HepG2 (cell line): ENCODE measurements around the gene DCST2. TPM values are rescaled to one million over a fixed set of nuclear protein-coding genes. Genes with fewer than 3 reads are reported as not detected.

ENCODE experiments used
- ATAC-seq: fragments of 200-7000 bp; cut with Tn5 transposase; 3 replicates; pipeline ENCODE4 v1.9.1; 2020; ENCODE audit warnings: mild to moderate bottlenecking, moderate library complexity
- BruUV-seq: library from RNA; stranded (reverse); fragments of 400-500 nt; replicated peaks from 2 replicates; lab custom pipeline; 2021; lab: Mats Ljungman, UMichigan
- CTCF ChIA-PET: fragments of 300-600 bp; formaldehyde crosslinking; extraction: SDS; loops from one replicate; lab custom pipeline; 2021; ENCODE audit warnings: low total read pairs, inconsistent platforms, low intra/inter-chr PET ratio; lab: Yijun Ruan, JAX
- POLR2A ChIA-PET: fragments of 350-600 bp; sonication (Branson Sonifier 250); formaldehyde crosslinking; loops from one replicate; lab custom pipeline; 2020; ENCODE audit warnings: antibody characterized with exemption, inconsistent platforms; lab: Yijun Ruan, JAX
- DNase-seq: peaks from one replicate; pipeline ENCODE4 v3.0.0-alpha.2; 2015; ENCODE audit warnings: low spot score
- FAIRE-seq: peaks from 3 replicates; lab custom pipeline; 2011; peaks lifted over from hg19 to GRCh38; lab: Jason Lieb, UNC
- H2AFZ ChIP-seq: one replicate; pipeline ENCODE4 v1.6.1; 2011; ENCODE audit warnings: low read length, inconsistent platforms
- H3K27ac ChIP-seq: fragments of 300-600 bp; 3 replicates; pipeline ENCODE4 v1.8.0; 2011; ENCODE audit warnings: mixed run types, mild to moderate bottlenecking, mixed read lengths, low read length, inconsistent platforms; ENCODE audit not compliant: insufficient read depth; ENCODE audit errors: extremely low read length
- H3K27me3 ChIP-seq, 2 experiments: fragments of 200-600 bp in 1 of 2; 2 replicates in 1 of 2; 3 replicates in 1 of 2; pipeline versions ENCODE4 v1.6.0 to v1.8.0; 2011; ENCODE audit warnings: low read length in 2 of 2, mild to moderate bottlenecking in 2 of 2, moderate library complexity in 2 of 2, inconsistent platforms in 1 of 2; ENCODE audit not compliant: insufficient read depth in 2 of 2, control insufficient read depth in 1 of 2
- H3K36me3 ChIP-seq, 2 experiments: fragments of 200-600 bp in 1 of 2; replicated peaks in 1 of 2; 2 replicates in 1 of 2; 3 replicates in 1 of 2; pipeline versions ENCODE4 v1.5.1 to v1.8.0; 2011; ENCODE audit warnings: low read length in 2 of 2, inconsistent platforms in 1 of 2; ENCODE audit not compliant: insufficient read depth in 2 of 2, control insufficient read depth in 1 of 2
- H3K4me1 ChIP-seq: 2 replicates; pipeline ENCODE4 v1.5.1; 2012; ENCODE audit warnings: low read length, inconsistent platforms; ENCODE audit not compliant: insufficient read depth
- H3K4me2 ChIP-seq: 2 replicates; pipeline ENCODE4 v1.6.0; 2011; ENCODE audit warnings: low read depth, low read length, inconsistent platforms
- H3K4me3 ChIP-seq, 3 experiments: fragments of 200-600 bp in 1 of 3; sonication (generic), shearing (Covaris generic) in 1 of 3; replicated peaks in 1 of 3; 2 replicates each; pipeline ENCODE4 v1.5.1; 2011 to 2016; ENCODE audit warnings: low read length in 3 of 3, inconsistent platforms in 2 of 3, low read depth in 2 of 3, mild to moderate bottlenecking in 2 of 3, control low read depth in 1 of 3, mixed read lengths in 1 of 3; ENCODE audit not compliant: insufficient read depth in 1 of 3
- H3K79me2 ChIP-seq: one replicate; pipeline ENCODE4 v1.6.1; 2011; ENCODE audit warnings: low read length, inconsistent platforms; ENCODE audit not compliant: insufficient read depth
- H3K9ac ChIP-seq: 2 replicates; pipeline ENCODE4 v1.6.0; 2011; ENCODE audit warnings: mild to moderate bottlenecking, low read depth, low read length, inconsistent platforms; ENCODE audit not compliant: insufficient read depth
- H3K9me3 ChIP-seq: 2 replicates; pipeline ENCODE4 v1.5.1; 2012; ENCODE audit warnings: mild to moderate bottlenecking, low read length
- H4K20me1 ChIP-seq: 2 replicates; pipeline ENCODE4 v1.6.0; 2011; ENCODE audit warnings: inconsistent platforms, mild to moderate bottlenecking, low read length, moderate library complexity; ENCODE audit not compliant: insufficient read depth
- ARHGAP35 ChIP-seq: sonication (generic); formaldehyde crosslinking; IDR thresholded peaks from 2 replicates; pipeline ENCODE4 v1.9.0; 2022; ENCODE audit warnings: mild to moderate bottlenecking, inconsistent platforms, moderate library complexity, missing genetic modification reagents, borderline replicate concordance
- ARNT2 ChIP-seq: sonication (generic); formaldehyde crosslinking; IDR thresholded peaks from 2 replicates; pipeline ENCODE4 v1.8.0; 2022; ENCODE audit warnings: mild to moderate bottlenecking, low read depth, missing genetic modification reagents, moderate library complexity
- CTCF ChIP-seq: sonication (generic); formaldehyde crosslinking; IDR thresholded peaks from 2 replicates; pipeline ENCODE4 v1.5.0; 2020; ENCODE audit warnings: mild to moderate bottlenecking, missing genetic modification reagents, moderate library complexity
- FOXP1 ChIP-seq, 2 experiments: fragments of 450-650 bp in 1 of 2; IDR thresholded peaks; 2 replicates each; pipeline ENCODE4 v1.6.1; 2017 to 2018; ENCODE audit warnings: antibody characterized with exemption in 1 of 2
- IRF1 ChIP-seq: sonication (generic); formaldehyde crosslinking; IDR thresholded peaks from 2 replicates; pipeline ENCODE4 v1.4.0; 2020; ENCODE audit warnings: low read depth, mild to moderate bottlenecking, missing genetic modification reagents
- MIXL1 ChIP-seq: IDR thresholded peaks from 2 replicates; pipeline ENCODE4 v1.6.1; 2016
- RBAK ChIP-seq: sonication (generic); formaldehyde crosslinking; IDR thresholded peaks from 2 replicates; pipeline ENCODE4 v1.5.1; 2020; ENCODE audit warnings: mild to moderate bottlenecking, missing genetic modification reagents
- RBFOX2 ChIP-seq: fragments of 200-400 bp; formaldehyde crosslinking; IDR thresholded peaks from 2 replicates; pipeline ENCODE4 v1.6.1; 2017; ENCODE audit warnings: low read depth, mild to moderate bottlenecking, low read length
- SMYD3 ChIP-seq: sonication (generic); formaldehyde crosslinking; IDR thresholded peaks from 2 replicates; pipeline ENCODE4 v1.8.1; 2023; ENCODE audit warnings: mild to moderate bottlenecking, missing genetic modification reagents
- SP1 ChIP-seq, 2 experiments: fragments of 450-650 bp in 1 of 2; sonication (generic) in 1 of 2; formaldehyde crosslinking in 1 of 2; IDR thresholded peaks; 2 replicates each; pipeline versions ENCODE4 v1.4.0 to v1.6.1; 2016 to 2020; ENCODE audit warnings: missing genetic modification reagents in 1 of 2
- TBL1XR1 ChIP-seq: fragments of 150-350 bp; IDR thresholded peaks from 2 replicates; pipeline ENCODE4 v1.6.1; 2014; ENCODE audit warnings: borderline replicate concordance, low read length; ENCODE audit not compliant: partially characterized antibody
- ZBTB20 ChIP-seq: sonication (generic); formaldehyde crosslinking; IDR thresholded peaks from 2 replicates; pipeline ENCODE4 v1.8.1; 2023; ENCODE audit warnings: missing genetic modification reagents, low read depth, mild to moderate bottlenecking, borderline replicate concordance
- ZNF292 ChIP-seq: sonication (generic); formaldehyde crosslinking; IDR thresholded peaks from 2 replicates; pipeline ENCODE4 v1.8.1; 2022; ENCODE audit warnings: mild to moderate bottlenecking, low read depth, missing genetic modification reagents, borderline replicate concordance
- ZNF441 ChIP-seq: sonication (generic); formaldehyde crosslinking; IDR thresholded peaks from 2 replicates; pipeline ENCODE4 v1.7.0; 2021; ENCODE audit warnings: missing genetic modification reagents, borderline replicate concordance
- ZNF724P ChIP-seq: sonication (generic); formaldehyde crosslinking; IDR thresholded peaks from 2 replicates; pipeline ENCODE4 v1.8.0; 2022; ENCODE audit warnings: missing genetic modification reagents, borderline replicate concordance
- ZNF747 ChIP-seq: sonication (generic); formaldehyde crosslinking; IDR thresholded peaks from 2 replicates; pipeline ENCODE4 v1.8.1; 2023; ENCODE audit warnings: missing genetic modification reagents, mild to moderate bottlenecking, borderline replicate concordance
- WGBS: methylation state at CpG from one replicate; pipeline ENCODE4 v1.1.6; 2017; ENCODE audit warnings: low lambda C conversion rate; 5-methylcytosine and 5-hydroxymethylcytosine counted together
- in situ Hi-C: cut with HindIII; loops from 2 replicates; pipeline ENCODE4 v1.10.0; 2017; ENCODE audit warnings: low pct_unique_long_range_greater_than_20kb; ENCODE audit not compliant: extremely low pct_ligation_motif_present
- intact Hi-C: fragments of 100-400 bp; cut with micrococcal nuclease; formaldehyde crosslinking; loops from one replicate; pipeline ENCODE4 v1.10.0; 2022; ENCODE audit not compliant: unreplicated experiment
- polyA plus RNA-seq, 8 experiments: library from polyadenylated mRNA; depleted of rRNA in 3 of 8; stranded (reverse) in 7 of 8; unstranded in 1 of 8; fragments of >200 nt; fragmentation: Illumina TruSeq in 4 of 8; extraction: Trizol in 4 of 8; gene quantifications; 2 replicates each; pipeline versions ENCODE4 v1.2.1 to v1.2.3, GENCODE V29; 2011 to 2016; ENCODE audit warnings: low read depth in 4 of 8, missing spikeins in 1 of 8, mixed read lengths in 1 of 8; ENCODE audit not compliant: insufficient read depth in 1 of 8
- total RNA-seq, 5 experiments: library from RNA; depleted of rRNA; stranded (reverse); fragments of >200 nt; fragmentation: Illumina TruSeq; extraction: Trizol; gene quantifications; 2 replicates each; pipeline ENCODE4 v1.2.3, GENCODE V29; 2016; ENCODE audit warnings: low read depth in 1 of 5
- TF ChIP-seq, protein P1 (sequence below): sonication (generic); formaldehyde crosslinking; IDR thresholded peaks from 2 replicates; pipeline ENCODE4; 2020; ENCODE audit warnings: missing genetic modification reagents, mild to moderate bottlenecking, borderline replicate concordance

The DCST2 gene
- total and polyA plus RNA-seq, 2 of the 13 experiments (the other 11 are each of a cell fraction or from before 2014, with no cell fraction given), result 0.74 TPM; not detected in 1

DNA sequence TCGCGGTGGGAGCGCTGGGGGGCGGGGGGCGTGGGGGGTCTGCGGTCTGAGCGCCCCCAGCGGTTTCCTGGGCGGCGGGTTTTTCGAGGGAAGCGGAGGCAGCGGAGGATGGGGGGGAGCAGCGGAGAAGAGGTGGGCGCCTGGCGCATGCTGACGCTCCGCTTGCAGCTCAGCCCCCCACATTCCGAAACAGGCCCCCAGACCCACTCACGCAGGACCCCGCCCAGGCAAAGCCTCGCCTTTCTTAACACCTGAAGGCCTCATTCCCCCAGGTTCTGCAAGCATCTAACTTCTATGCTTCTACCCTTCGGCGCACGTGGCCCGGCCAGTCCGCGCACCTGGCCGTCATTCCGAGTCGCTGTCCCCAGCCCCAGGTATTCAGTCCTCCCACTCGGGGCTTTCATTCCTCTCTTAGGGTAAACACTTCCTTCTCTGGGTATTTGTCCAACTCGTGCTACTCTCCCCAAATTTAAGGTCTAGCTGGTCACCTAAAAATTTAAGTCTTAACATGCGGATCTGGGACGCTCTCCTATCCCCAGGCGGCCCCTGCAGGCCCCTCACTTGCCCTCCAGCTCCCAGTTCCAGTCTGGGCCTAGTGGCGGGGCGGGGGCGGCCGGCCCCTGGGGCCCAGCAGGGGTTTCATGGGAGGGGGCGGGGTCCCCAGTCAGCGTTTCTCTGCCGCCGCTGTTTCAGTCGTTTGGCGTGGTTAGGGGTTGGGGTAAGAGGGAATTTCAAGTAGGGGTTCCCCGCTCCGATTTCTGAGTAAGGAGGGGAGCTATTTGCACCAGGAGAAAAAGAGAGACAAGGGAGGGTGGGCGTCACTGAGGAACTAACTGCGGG lies 33.8 kb downstream of the DCST2 start:
- CTCF ChIA-PET, result interaction anchor here (2.8 to 6.8 kb wide), 2 partner anchors 18 to 93 kb away, joined by 11 to 54 read pairs; no protein-coding TSS in a partner anchor
- Histone ChIP-seq H3K9ac (peak overlapping the region; percentile 97), H3K4me2 (peak overlapping the region; percentile 100), H4K20me1 (no peaks in the 10 kb centered on the region), H3K36me3 (no peaks in the 10 kb centered on the region), H3K79me2 (peaks cover 19% of the 10 kb centered on the region), H2AFZ (no peak overlapping the region), H3K27ac (peak overlapping the region; percentile 97), H3K27me3 (no peaks in the 10 kb centered on the region; a peak in 1 of 5 replicates), H3K9me3 (no peaks in the 10 kb centered on the region), H3K4me1 (peaks cover 26% of the 10 kb centered on the region), H3K4me3 (peak overlapping the region; percentile 72 to 86 (median 84))
- FAIRE-seq (no peak), DNase-seq (peak; percentile 41), ATAC-seq (peak; percentile 7; the same call in 2 of the 3 replicates)
- in situ Hi-C loops (loop anchor here (5.0 kb wide), 1 partner anchor 37 kb away; the partner anchor contains the start of gene PYGO2), intact Hi-C loops (loop anchor here (1.0 to 5.0 kb wide), 4 partner anchors 26 to 442 kb away; partner anchors contain the start of genes EFNA4, PYGO2 and UBE2Q1)
- 44% methylated on average over 49 of the region's 50 CpGs for WGBS
- POLR2A ChIA-PET, result interaction anchor here (0.8 to 6.7 kb wide), 17 partner anchors 10 to 127 kb away, joined by 3 to 90 read pairs (median 6); partner anchors contain the start of genes FLAD1, PBXIP1, PMVK and SHC1
- no TSS peak for BruUV-seq
- no peak for TF ChIP-seq SP1 (IDR thresholded peaks at IDR 0.05)
- peak; percentile 32; the same call in 1 of the 2 replicates for TF ChIP-seq SP1 (CRISPR knock-in tag; IDR thresholded peaks at IDR 0.05)
- TF ChIP-seq RBFOX2, result no peak; the same call in 1 of the 2 replicates
- TF ChIP-seq ARHGAP35, result no peak
- TF ChIP-seq ZNF441 (CRISPR knock-in tag), result no peak
- TF ChIP-seq ARNT2, result no peak
- TF ChIP-seq IRF1 (CRISPR knock-in tag), result no peak
- no peak for TF ChIP-seq ZNF292 (CRISPR knock-in tag)
- TF ChIP-seq RBAK (CRISPR knock-in tag), result no peak
- no peak for TF ChIP-seq TBL1XR1
- TF ChIP-seq ZNF724P (CRISPR knock-in tag), result 0 out of 2 replicates have a peak, but pooled peaks have one; percentile 16
- no peak for TF ChIP-seq SMYD3 (CRISPR knock-in tag)
- no peak for TF ChIP-seq ZNF747
- TF ChIP-seq FOXP1 (IDR thresholded peaks at IDR 0.05), result no peak
- no peak for TF ChIP-seq FOXP1 (CRISPR knock-in tag; IDR thresholded peaks at IDR 0.05)
- no peak for TF ChIP-seq MIXL1
- TF ChIP-seq ZBTB20, result no peak
- TF ChIP-seq, protein P1, sequence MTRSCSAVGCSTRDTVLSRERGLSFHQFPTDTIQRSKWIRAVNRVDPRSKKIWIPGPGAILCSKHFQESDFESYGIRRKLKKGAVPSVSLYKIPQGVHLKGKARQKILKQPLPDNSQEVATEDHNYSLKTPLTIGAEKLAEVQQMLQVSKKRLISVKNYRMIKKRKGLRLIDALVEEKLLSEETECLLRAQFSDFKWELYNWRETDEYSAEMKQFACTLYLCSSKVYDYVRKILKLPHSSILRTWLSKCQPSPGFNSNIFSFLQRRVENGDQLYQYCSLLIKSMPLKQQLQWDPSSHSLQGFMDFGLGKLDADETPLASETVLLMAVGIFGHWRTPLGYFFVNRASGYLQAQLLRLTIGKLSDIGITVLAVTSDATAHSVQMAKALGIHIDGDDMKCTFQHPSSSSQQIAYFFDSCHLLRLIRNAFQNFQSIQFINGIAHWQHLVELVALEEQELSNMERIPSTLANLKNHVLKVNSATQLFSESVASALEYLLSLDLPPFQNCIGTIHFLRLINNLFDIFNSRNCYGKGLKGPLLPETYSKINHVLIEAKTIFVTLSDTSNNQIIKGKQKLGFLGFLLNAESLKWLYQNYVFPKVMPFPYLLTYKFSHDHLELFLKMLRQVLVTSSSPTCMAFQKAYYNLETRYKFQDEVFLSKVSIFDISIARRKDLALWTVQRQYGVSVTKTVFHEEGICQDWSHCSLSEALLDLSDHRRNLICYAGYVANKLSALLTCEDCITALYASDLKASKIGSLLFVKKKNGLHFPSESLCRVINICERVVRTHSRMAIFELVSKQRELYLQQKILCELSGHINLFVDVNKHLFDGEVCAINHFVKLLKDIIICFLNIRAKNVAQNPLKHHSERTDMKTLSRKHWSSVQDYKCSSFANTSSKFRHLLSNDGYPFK (CRISPR knock-in tag), result no peak; the same call in 1 of the 2 replicates
- TF ChIP-seq CTCF (CRISPR knock-in tag), result peak; percentile 27; the same call in 1 of the 2 replicates
